Measurements from ENCODE around the gene DUS2.

- TF ChIP-seq CTCF (IDR thresholded peaks at IDR 0.05) = no peak
- TF ChIP-seq POLR2A (IDR thresholded peaks at IDR 0.05) = no peak
These were observed 20.1 kb upstream of the DUS2 start for GRCh38 chr16:68003031-68003430.
